ENCODE measurements around the gene CBARP. TPM values are rescaled to one million over a fixed set of nuclear protein-coding genes. Genes with fewer than 3 reads are reported as not detected.

CBARP gene
- total and polyA plus RNA-seq, 2 of the 4 experiments (the other 2 are of a cell fraction): 0.18 to 3.9 TPM

GRCh38 chr19:1229924-1230782 lies 7.7 kb downstream of the CBARP start (continued):
- TF ChIP-seq RFX5 (IDR thresholded peaks at IDR 0.05; ENCODE audit: low read depth, low read length): no peak

GRCh38 chr19:1229056-1229923 lies 8.5 kb downstream of the CBARP start:
- Histone ChIP-seq H3K14ac (replicated peaks; ENCODE audit: low read depth, low read length) (no peak overlapping the region), H3K27me3 (ENCODE audit: control insufficient read depth, insufficient read depth, low read length) (no peaks in the 10 kb centered on the region), H2AK9ac (replicated peaks; ENCODE audit: low read depth, low read length, poor library complexity) (no peak overlapping the region), H3K27ac (ENCODE audit: insufficient read depth, low read length) (no peak overlapping the region), H2BK120ac (ENCODE audit: low read depth, low read length) (no peak overlapping the region), H3K9me3 (ENCODE audit: control insufficient read depth, insufficient read depth, low read length) (no peaks in the 10 kb centered on the region), H2BK20ac (ENCODE audit: low read depth, low read length) (no peak overlapping the region), H3K4me3 (ENCODE audit: insufficient read depth, low read depth, low read length) (no peak overlapping the region), H3K36me3 (ENCODE audit: control insufficient read depth, insufficient read depth, low read length) (peaks cover 56% of the 10 kb centered on the region), H2AK5ac (ENCODE audit: low read depth, low read length) (no peak overlapping the region), H3K9me1 (ENCODE audit: insufficient read depth, low read length) (no peaks in the 10 kb centered on the region), H3K4me1 (ENCODE audit: control insufficient read depth, insufficient read depth, low read length) (peaks cover 13% of the 10 kb centered on the region), H2AFZ (replicated peaks; ENCODE audit: low read length, poor library complexity) (no peak overlapping the region), H4K5ac (ENCODE audit: low read depth, low read length) (no peak overlapping the region), H3K18ac (ENCODE audit: low read depth, low read length) (no peak overlapping the region), H3K79me1 (ENCODE audit: low read depth in 1 of 2, low read length in 2 of 2) (peaks cover 0 to 23% of the 10 kb centered on the region in 2 experiments; a peak in 2 of 4 replicates), H2BK15ac (ENCODE audit: low read depth, low read length) (no peak overlapping the region), H2BK5ac (ENCODE audit: low read depth, low read length, poor library complexity, severe bottlenecking) (no peak overlapping the region), H3K56ac (ENCODE audit: extremely low read depth, insufficient read depth, low read length) (no peak overlapping the region), H4K8ac (ENCODE audit: low read depth in 2 of 2, low read length in 2 of 2) (no peak overlapping the region), H4K20me1 (ENCODE audit: insufficient read depth, low read length) (peaks cover 28% of the 10 kb centered on the region), H4K91ac (ENCODE audit: insufficient read depth, low read depth, low read length) (no peak overlapping the region), H3K4me2 (ENCODE audit: low read depth, low read length) (no peak overlapping the region), H3K4ac (ENCODE audit: low read depth, low read length) (no peak overlapping the region), H3K23ac (ENCODE audit: low read depth, low read length) (no peak overlapping the region), H3K9ac (ENCODE audit: low read depth, low read length) (no peak overlapping the region)
- POLR2A ChIA-PET (ENCODE audit: unreplicated experiment): no interaction called here
- ATAC-seq (ENCODE audit: low read depth) (no peak), DNase-seq (no peak)
- BruUV-seq (replicated peaks): no TSS peak
- in situ Hi-C loops (cut with MboI; ENCODE audit: low sequenced_read_pairs): no loop called here
- dilution Hi-C loops (cut with HindIII; ENCODE audit: low sequenced_read_pairs, unreplicated experiment): no loop called here
- 98% methylated on average over 87 of the region's 158 CpGs; no CpG with 5 or more reads in 1 of the 2 experiments for WGBS, 2 experiments (ENCODE audit: extremely low coverage in 2 of 2, insufficient read length in 1 of 2)
- no peak for TF ChIP-seq SMC3 (IDR thresholded peaks at IDR 0.05; ENCODE audit: low read depth, low read length)
- no peak for TF ChIP-seq RCOR1 (IDR thresholded peaks at IDR 0.05; ENCODE audit: insufficient replicate concordance, low read length)
- no peak for TF ChIP-seq MXI1 (IDR thresholded peaks at IDR 0.05; ENCODE audit: borderline replicate concordance, low read depth, low read length)
- TF ChIP-seq MAZ (IDR thresholded peaks at IDR 0.05; ENCODE audit: borderline replicate concordance, low read depth, low read length): no peak
- TF ChIP-seq RAD21 (IDR thresholded peaks at IDR 0.05; ENCODE audit: low read length): no peak
- no peak for TF ChIP-seq MAFK (IDR thresholded peaks at IDR 0.05; ENCODE audit: low read depth, low read length)
- TF ChIP-seq NFE2L2 (IDR thresholded peaks at IDR 0.05; ENCODE audit: low read depth, low read length): no peak
- no peak for TF ChIP-seq POLR2A (IDR thresholded peaks at IDR 0.05; ENCODE audit: low read depth, low read length)
- no peak for TF ChIP-seq FOS (IDR thresholded peaks at IDR 0.05; ENCODE audit: low read depth, low read length)
- TF ChIP-seq BHLHE40 (IDR thresholded peaks at IDR 0.05; ENCODE audit: low read depth, low read length): no peak
- no peak for TF ChIP-seq RFX5 (IDR thresholded peaks at IDR 0.05; ENCODE audit: low read depth, low read length)
- no peak for TF ChIP-seq CEBPB (IDR thresholded peaks at IDR 0.05; ENCODE audit: low read depth, low read length)
- TF ChIP-seq USF2 (IDR thresholded peaks at IDR 0.05; ENCODE audit: low read depth, low read length): no peak
- CTCF ChIA-PET: no interaction called here
- intact Hi-C loops (cut with micrococcal nuclease): no loop called here
